Loucy (cell line): Measurements from ENCODE around the gene USB1.

Experiments used
- H2AFZ ChIP-seq: fragments of 200-600 bp; sonication (generic); 2 replicates; pipeline ENCODE4 v1.6.0; 2016; ENCODE audit warnings: antibody characterized with exemption, mild to moderate bottlenecking, low read length, moderate library complexity
- H3F3A ChIP-seq: fragments of 200-600 bp; 2 replicates; pipeline ENCODE4 v1.6.0; 2016; ENCODE audit warnings: antibody characterized with exemption, low read depth, mild to moderate bottlenecking
- H3K27me3 ChIP-seq: fragments of 200-600 bp; sonication (generic); 2 replicates; pipeline ENCODE4 v1.6.1; 2014; ENCODE audit warnings: low read length, mild to moderate bottlenecking; ENCODE audit not compliant: insufficient read depth, poor library complexity, severe bottlenecking
- H3K36me3 ChIP-seq: fragments of 200-600 bp; sonication (generic); 2 replicates; pipeline ENCODE4 v1.6.1; 2016; ENCODE audit warnings: low read length; ENCODE audit not compliant: insufficient read depth
- H3K4me1 ChIP-seq: fragments of 200-600 bp; sonication (generic); 2 replicates; pipeline ENCODE4 v1.5.1; 2014; ENCODE audit warnings: low read length, mild to moderate bottlenecking; ENCODE audit not compliant: insufficient read depth, poor library complexity, severe bottlenecking
- H3K4me2 ChIP-seq: fragments of 200-600 bp; sonication (generic); 2 replicates; pipeline ENCODE4 v1.6.0; 2014; ENCODE audit warnings: antibody characterized with exemption, low read length, low read depth, mild to moderate bottlenecking; ENCODE audit not compliant: poor library complexity, severe bottlenecking
- H3K4me3 ChIP-seq: fragments of 200-600 bp; sonication (generic); 2 replicates; pipeline ENCODE4 v1.5.1; 2014; ENCODE audit warnings: low read length, mild to moderate bottlenecking, mixed read lengths; ENCODE audit not compliant: poor library complexity, severe bottlenecking
- H3K79me2 ChIP-seq: fragments of 200-600 bp; sonication (generic); 2 replicates; pipeline ENCODE4 v1.6.1; 2014; ENCODE audit warnings: low read length; ENCODE audit not compliant: insufficient read depth
- H3K9ac ChIP-seq: fragments of 200-600 bp; sonication (generic); 2 replicates; pipeline ENCODE4 v1.6.0; 2014; ENCODE audit warnings: mild to moderate bottlenecking, low read depth, low read length, moderate library complexity; ENCODE audit not compliant: poor library complexity, severe bottlenecking
- H3K9me2 ChIP-seq: fragments of 200-600 bp; sonication (generic); replicated peaks from 2 replicates; pipeline ENCODE4 v1.6.1; 2016; ENCODE audit warnings: low read depth, low read length, mixed read lengths
- H3K9me3 ChIP-seq: fragments of 200-600 bp; sonication (generic); 2 replicates; pipeline ENCODE4 v1.6.1; 2014; ENCODE audit warnings: mild to moderate bottlenecking, antibody characterized with exemption, low read length, low read depth; ENCODE audit not compliant: insufficient read depth
- H4K20me1 ChIP-seq: fragments of 200-600 bp; sonication (generic); 2 replicates; pipeline ENCODE4 v1.6.0; 2014; ENCODE audit warnings: antibody characterized with exemption, low read length, mild to moderate bottlenecking; ENCODE audit not compliant: insufficient read depth, poor library complexity, severe bottlenecking
- EZH2phosphoT487 ChIP-seq: fragments of 200-600 bp; IDR thresholded peaks from 2 replicates; pipeline ENCODE4 v1.6.1; 2018; ENCODE audit warnings: antibody characterized with exemption, mild to moderate bottlenecking, moderate library complexity, borderline replicate concordance
- TF ChIP-seq, protein P1 (sequence below): fragments of 200-600 bp; sonication (generic); conservative IDR thresholded peaks from 2 replicates; pipeline ENCODE4 v1.5.1; 2014; ENCODE audit warnings: mild to moderate bottlenecking, antibody characterized with exemption, low read length

Gene USB1

GRCh38 chr16:58038219-58038641, 37.0 kb downstream of the USB1 start:
- H3K79me2 ChIP-seq, result no peaks in the 10 kb centered on the region
- no peak overlapping the region for H2AFZ ChIP-seq
- H3K27me3 ChIP-seq, result no peaks in the 10 kb centered on the region
- H3K4me3 ChIP-seq, result no peak overlapping the region
- H3K9me3 ChIP-seq, result no peaks in the 10 kb centered on the region
- H3K4me2 ChIP-seq, result no peak overlapping the region
- H3K4me1 ChIP-seq, result no peaks in the 10 kb centered on the region
- H4K20me1 ChIP-seq, result no peaks in the 10 kb centered on the region
- no peaks in the 10 kb centered on the region for H3K9me2 ChIP-seq
- no peaks in the 10 kb centered on the region for H3K36me3 ChIP-seq
- no peaks in the 10 kb centered on the region for H3F3A ChIP-seq
- no peak for TF ChIP-seq EZH2phosphoT487
- TF ChIP-seq, protein P1, sequence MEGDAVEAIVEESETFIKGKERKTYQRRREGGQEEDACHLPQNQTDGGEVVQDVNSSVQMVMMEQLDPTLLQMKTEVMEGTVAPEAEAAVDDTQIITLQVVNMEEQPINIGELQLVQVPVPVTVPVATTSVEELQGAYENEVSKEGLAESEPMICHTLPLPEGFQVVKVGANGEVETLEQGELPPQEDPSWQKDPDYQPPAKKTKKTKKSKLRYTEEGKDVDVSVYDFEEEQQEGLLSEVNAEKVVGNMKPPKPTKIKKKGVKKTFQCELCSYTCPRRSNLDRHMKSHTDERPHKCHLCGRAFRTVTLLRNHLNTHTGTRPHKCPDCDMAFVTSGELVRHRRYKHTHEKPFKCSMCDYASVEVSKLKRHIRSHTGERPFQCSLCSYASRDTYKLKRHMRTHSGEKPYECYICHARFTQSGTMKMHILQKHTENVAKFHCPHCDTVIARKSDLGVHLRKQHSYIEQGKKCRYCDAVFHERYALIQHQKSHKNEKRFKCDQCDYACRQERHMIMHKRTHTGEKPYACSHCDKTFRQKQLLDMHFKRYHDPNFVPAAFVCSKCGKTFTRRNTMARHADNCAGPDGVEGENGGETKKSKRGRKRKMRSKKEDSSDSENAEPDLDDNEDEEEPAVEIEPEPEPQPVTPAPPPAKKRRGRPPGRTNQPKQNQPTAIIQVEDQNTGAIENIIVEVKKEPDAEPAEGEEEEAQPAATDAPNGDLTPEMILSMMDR, result no peak
- H3K9ac ChIP-seq, result no peak overlapping the region

DNA sequence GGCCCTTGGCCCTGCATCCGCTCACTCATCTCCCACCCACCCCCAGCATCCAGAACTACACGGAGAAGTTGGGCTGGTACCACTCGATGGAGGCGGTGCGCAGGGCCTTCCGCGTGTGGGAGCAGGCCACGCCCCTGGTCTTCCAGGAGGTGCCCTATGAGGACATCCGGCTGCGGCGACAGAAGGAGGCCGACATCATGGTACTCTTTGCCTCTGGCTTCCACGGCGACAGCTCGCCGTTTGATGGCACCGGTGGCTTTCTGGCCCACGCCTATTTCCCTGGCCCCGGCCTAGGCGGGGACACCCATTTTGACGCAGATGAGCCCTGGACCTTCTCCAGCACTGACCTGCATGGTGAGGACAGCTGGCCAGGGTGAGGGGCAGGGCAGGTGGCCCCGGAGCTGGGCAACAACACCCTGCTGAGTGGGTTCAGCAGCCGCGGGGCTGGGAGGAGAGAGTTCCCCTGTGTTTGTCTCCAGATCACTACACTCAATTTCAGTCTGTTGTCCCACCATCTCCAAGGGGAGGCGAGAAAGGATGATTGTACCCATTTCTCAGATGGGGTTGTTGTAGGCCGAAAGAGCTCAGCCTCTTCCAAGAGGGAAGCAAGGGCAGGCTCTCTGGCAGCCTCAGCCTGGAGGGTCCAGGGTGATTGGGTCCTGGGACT, 38.8 kb downstream of the USB1 start:
- H3K36me3 ChIP-seq, result no peaks in the 10 kb centered on the region

DNA sequence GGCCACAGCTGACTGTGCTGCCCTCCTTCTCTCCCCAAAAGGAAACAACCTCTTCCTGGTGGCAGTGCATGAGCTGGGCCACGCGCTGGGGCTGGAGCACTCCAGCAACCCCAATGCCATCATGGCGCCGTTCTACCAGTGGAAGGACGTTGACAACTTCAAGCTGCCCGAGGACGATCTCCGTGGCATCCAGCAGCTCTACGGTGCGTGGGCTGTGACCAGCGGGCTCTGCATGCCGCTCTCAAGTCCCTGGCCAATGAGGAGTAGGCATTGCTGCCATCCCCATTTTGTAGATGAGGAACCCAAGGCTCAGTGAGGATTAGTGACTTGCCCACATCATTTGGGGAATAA, 39.3 kb downstream of the USB1 start:
- H3K4me1 ChIP-seq, result no peaks in the 10 kb centered on the region
- no peaks in the 10 kb centered on the region for H4K20me1 ChIP-seq
- no peaks in the 10 kb centered on the region for H3K36me3 ChIP-seq
- H3K4me3 ChIP-seq, result no peak overlapping the region
- H3K4me2 ChIP-seq, result no peak overlapping the region
- no peaks in the 10 kb centered on the region for H3F3A ChIP-seq
- no peaks in the 10 kb centered on the region for H3K9me2 ChIP-seq
- H3K9me3 ChIP-seq, result no peaks in the 10 kb centered on the region
- no peaks in the 10 kb centered on the region for H3K27me3 ChIP-seq
- H3K9ac ChIP-seq, result no peak overlapping the region
- no peaks in the 10 kb centered on the region for H3K79me2 ChIP-seq
- TF ChIP-seq, protein P1, result no peak
- TF ChIP-seq EZH2phosphoT487, result no peak
- H2AFZ ChIP-seq, result no peak overlapping the region

More for the DNA sequence above, 38.8 kb downstream of the USB1 start:
- no peak overlapping the region for H2AFZ ChIP-seq
- H4K20me1 ChIP-seq, result no peaks in the 10 kb centered on the region
- no peaks in the 10 kb centered on the region for H3K4me1 ChIP-seq
- no peaks in the 10 kb centered on the region for H3K9me3 ChIP-seq
- no peak overlapping the region for H3K4me2 ChIP-seq
- no peak overlapping the region for H3K9ac ChIP-seq
- H3K27me3 ChIP-seq, result no peaks in the 10 kb centered on the region
- H3F3A ChIP-seq, result no peaks in the 10 kb centered on the region
- no peaks in the 10 kb centered on the region for H3K9me2 ChIP-seq
- TF ChIP-seq, protein P1, result no peak
- TF ChIP-seq EZH2phosphoT487, result no peak
- no peaks in the 10 kb centered on the region for H3K79me2 ChIP-seq
- H3K4me3 ChIP-seq, result no peak overlapping the region
